NT2/D1 (cell line): ENCODE measurements around the gene TNFAIP8L3.

Experiments
- DNase-seq: peaks from one replicate; pipeline ENCODE4 v3.0.0-alpha.2; 2011; ENCODE audit warnings: low read depth, low spot score
- H3K27me3 ChIP-seq: 2 replicates; pipeline ENCODE4 v1.6.0; 2011; ENCODE audit warnings: mild to moderate bottlenecking; ENCODE audit not compliant: insufficient read length, insufficient read depth
- H3K36me3 ChIP-seq: 2 replicates; pipeline ENCODE4 v1.6.1; 2011; ENCODE audit warnings: mild to moderate bottlenecking, low read length, mixed read lengths; ENCODE audit not compliant: insufficient read depth, insufficient read length
- H3K4me1 ChIP-seq: 2 replicates; pipeline ENCODE4 v1.5.1; 2011; ENCODE audit not compliant: insufficient read depth, insufficient read length
- H3K4me3 ChIP-seq: 2 replicates; pipeline ENCODE4 v1.5.1; 2011; ENCODE audit warnings: low read depth; ENCODE audit not compliant: insufficient read length
- H3K9ac ChIP-seq: 2 replicates; pipeline ENCODE4 v1.6.0; 2011; ENCODE audit warnings: low read depth; ENCODE audit not compliant: insufficient read length
- H3K9me3 ChIP-seq: 2 replicates; pipeline ENCODE4 v1.5.1; 2011; ENCODE audit warnings: mild to moderate bottlenecking, low read length; ENCODE audit not compliant: insufficient read depth
- SUZ12 ChIP-seq: IDR thresholded peaks from 2 replicates; pipeline ENCODE4 v1.6.1; 2011; ENCODE audit not compliant: insufficient read length, insufficient read depth; ENCODE audit errors: extremely low read depth
- YY1 ChIP-seq: IDR thresholded peaks from 2 replicates; pipeline ENCODE4 v1.6.1; 2011; ENCODE audit not compliant: insufficient read length, insufficient read depth
- ZNF274 ChIP-seq: IDR thresholded peaks from 2 replicates; pipeline ENCODE4 v1.6.1; 2011; ENCODE audit warnings: mild to moderate bottlenecking, low read depth, low read length

Gene TNFAIP8L3

GRCh38 chr15:51087513-51087912, 7.2 kb downstream of the TNFAIP8L3 start:
- H3K36me3 ChIP-seq: no peaks in the 10 kb centered on the region
- no peaks in the 10 kb centered on the region for H3K9me3 ChIP-seq
- TF ChIP-seq SUZ12 (no peak), YY1 (no peak), ZNF274 (no peak)
- H3K9ac ChIP-seq: no peak overlapping the region
- H3K4me3 ChIP-seq: no peak overlapping the region
- peaks cover 3% of the 10 kb centered on the region for H3K4me1 ChIP-seq
- H3K27me3 ChIP-seq: peaks cover 19% of the 10 kb centered on the region
- no peak for DNase-seq

GRCh38 chr15:51086409-51086808, 8.3 kb downstream of the TNFAIP8L3 start:
- H3K36me3 ChIP-seq: no peaks in the 10 kb centered on the region
- DNase-seq: no peak
- peaks cover 8% of the 10 kb centered on the region for H3K27me3 ChIP-seq
- peaks cover 3% of the 10 kb centered on the region for H3K4me1 ChIP-seq
- H3K9me3 ChIP-seq: no peaks in the 10 kb centered on the region
- no peak overlapping the region for H3K4me3 ChIP-seq
- H3K9ac ChIP-seq: no peak overlapping the region
- TF ChIP-seq ZNF274 (no peak), YY1 (no peak), SUZ12 (no peak)

- H3K9ac ChIP-seq: no peak overlapping the region
- no peaks in the 10 kb centered on the region for H3K9me3 ChIP-seq
- H3K27me3 ChIP-seq: peaks cover 3% of the 10 kb centered on the region
- no peak for DNase-seq
- peaks cover 3% of the 10 kb centered on the region for H3K4me1 ChIP-seq
- no peak overlapping the region for H3K4me3 ChIP-seq
- TF ChIP-seq SUZ12 (no peak), ZNF274 (no peak), YY1 (no peak)
- no peaks in the 10 kb centered on the region for H3K36me3 ChIP-seq
Observed at GRCh38 chr15:51085764-51086163, 8.9 kb downstream of the TNFAIP8L3 start.

DNA sequence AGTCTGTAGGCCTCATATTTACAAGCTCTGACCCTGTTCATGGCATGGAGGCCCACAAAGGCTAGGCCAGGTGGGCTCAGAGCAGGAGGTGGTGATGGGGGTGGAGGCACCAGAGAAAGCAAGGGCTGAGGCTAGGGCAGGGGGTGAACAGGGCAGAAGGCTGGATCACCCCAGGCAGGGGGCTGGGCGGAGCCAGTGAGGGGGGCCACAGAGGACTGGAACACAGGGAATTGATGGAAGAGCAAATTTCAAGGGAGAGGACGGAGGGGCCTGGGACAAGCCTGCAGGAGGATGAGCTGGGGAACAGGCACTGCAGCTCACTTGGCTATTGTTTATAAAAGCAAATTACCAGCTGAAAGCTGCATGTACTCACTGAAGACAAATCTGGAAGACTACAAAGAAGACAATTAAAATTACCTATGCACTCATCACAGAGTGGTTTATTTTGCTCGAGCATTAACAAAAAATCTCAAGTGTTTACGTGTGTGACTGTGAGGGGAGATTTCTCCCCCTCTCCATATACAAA, 11.0 kb downstream of the TNFAIP8L3 start:
- no peaks in the 10 kb centered on the region for H3K9me3 ChIP-seq
- TF ChIP-seq ZNF274: no peak
- no peak for TF ChIP-seq SUZ12
- TF ChIP-seq YY1: no peak

DNA sequence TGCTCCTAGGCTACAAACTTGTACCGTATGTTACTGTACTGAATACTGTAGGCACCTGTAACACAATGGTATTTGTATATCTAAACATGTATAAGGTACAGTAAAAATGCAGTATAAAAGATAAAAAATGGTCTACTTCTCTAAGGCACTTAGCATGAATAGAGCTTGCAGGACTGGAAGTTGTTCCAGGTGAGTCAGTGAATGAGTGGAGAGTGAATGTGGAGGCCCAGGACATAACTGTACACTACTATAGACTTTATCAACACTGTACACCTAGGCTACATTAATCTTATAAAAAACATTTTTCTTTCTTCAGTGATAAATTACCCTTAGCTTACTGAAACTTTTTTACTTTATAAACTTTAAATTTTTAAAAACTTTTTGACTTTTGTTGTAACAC, 12.5 kb downstream of the TNFAIP8L3 start:
- DNase-seq: no peak
- Histone ChIP-seq H3K4me3 (no peak overlapping the region), H3K27me3 (no peaks in the 10 kb centered on the region), H3K9me3 (no peaks in the 10 kb centered on the region), H3K4me1 (peaks cover 3% of the 10 kb centered on the region), H3K36me3 (no peaks in the 10 kb centered on the region), H3K9ac (no peak overlapping the region)
- TF ChIP-seq YY1 (no peak), SUZ12 (no peak), ZNF274 (no peak)

More for the DNA sequence above, 11.0 kb downstream of the TNFAIP8L3 start:
- H3K4me3 ChIP-seq: no peak overlapping the region
- DNase-seq: no peak
- no peaks in the 10 kb centered on the region for H3K27me3 ChIP-seq
- H3K4me1 ChIP-seq: peaks cover 3% of the 10 kb centered on the region
- H3K9ac ChIP-seq: no peak overlapping the region
- no peaks in the 10 kb centered on the region for H3K36me3 ChIP-seq

DNA sequence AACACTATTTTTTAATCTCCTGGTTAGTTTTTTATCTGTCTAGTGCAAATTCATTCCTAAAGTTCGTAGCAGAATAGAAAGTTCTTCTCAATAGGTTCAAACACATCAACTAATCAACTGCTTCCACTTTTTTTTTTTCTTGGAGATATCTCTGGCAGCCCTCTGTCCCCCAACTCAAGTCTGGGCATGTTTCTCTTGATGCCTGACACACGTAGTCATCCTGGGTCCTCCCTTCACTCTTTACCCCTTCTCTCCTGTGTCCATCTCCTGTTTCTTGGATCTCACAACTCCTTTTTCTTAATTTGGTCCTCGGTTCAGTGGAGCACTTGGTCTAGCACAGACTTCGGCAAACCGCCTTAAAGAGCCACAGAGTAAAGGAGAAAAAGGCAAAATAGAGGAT, 14.4 kb downstream of the TNFAIP8L3 start:
- Histone ChIP-seq H3K36me3 (no peaks in the 10 kb centered on the region), H3K27me3 (no peaks in the 10 kb centered on the region), H3K9ac (no peak overlapping the region), H3K4me1 (no peaks in the 10 kb centered on the region), H3K9me3 (no peaks in the 10 kb centered on the region), H3K4me3 (no peak overlapping the region)
- DNase-seq: no peak
- TF ChIP-seq SUZ12: no peak
- TF ChIP-seq ZNF274: no peak
- TF ChIP-seq YY1: no peak

- no peak for DNase-seq
- Histone ChIP-seq H3K27me3 (no peaks in the 10 kb centered on the region), H3K9me3 (no peaks in the 10 kb centered on the region), H3K36me3 (no peaks in the 10 kb centered on the region), H3K4me3 (no peak overlapping the region), H3K9ac (no peak overlapping the region), H3K4me1 (no peaks in the 10 kb centered on the region)
- no peak for TF ChIP-seq ZNF274
Observed at GRCh38 chr15:51079226-51079625, 15.5 kb downstream of the TNFAIP8L3 start.
